H1 (cell line): ENCODE results near the gene PDZRN4. TPM values are rescaled to one million over a fixed set of nuclear protein-coding genes. Genes with fewer than 3 reads are reported as not detected.

Source experiments
- CTCF ChIA-PET: fragments of 300-600 bp; sonication (Branson Sonifier 250); formaldehyde crosslinking; loops from one replicate; lab custom pipeline; 2021; ENCODE audit not compliant: partially characterized antibody; lab: Charles Lee
- POLR2A ChIA-PET: fragments of 300-600 bp; sonication (Branson Sonifier 250); formaldehyde crosslinking; loops from one replicate; lab custom pipeline; 2021; ENCODE audit warnings: inconsistent platforms; ENCODE audit not compliant: partially characterized antibody; lab: Charles Lee
- DNase-seq, 2 experiments: peaks; one replicate each; pipeline versions ENCODE4 v3.0.0 to v3.0.0-alpha.2; 2010 to 2022; ENCODE audit warnings: low spot score in 2 of 2, low read depth in 1 of 2, mixed read lengths in 1 of 2
- FAIRE-seq: peaks from 2 replicates; lab custom pipeline; 2011; peaks lifted over from hg19 to GRCh38; lab: Jason Lieb, UNC
- H2AFZ ChIP-seq: 2 replicates; pipeline ENCODE4 v1.8.1; 2012; ENCODE audit warnings: low read length, inconsistent platforms
- H2AK5ac ChIP-seq: 2 replicates; pipeline ENCODE4 v1.6.1; 2013; ENCODE audit warnings: low read depth, low read length
- H2BK120ac ChIP-seq: replicated peaks from 2 replicates; pipeline ENCODE3; 2013; ENCODE audit warnings: low read depth, low read length, inconsistent platforms
- H2BK12ac ChIP-seq: 2 replicates; pipeline ENCODE4 v1.6.1; 2013; ENCODE audit warnings: low read depth, low read length
- H2BK15ac ChIP-seq: 2 replicates; pipeline ENCODE4 v1.6.1; 2013; ENCODE audit warnings: low read length
- H2BK20ac ChIP-seq: 2 replicates; pipeline ENCODE4 v1.6.1; 2013; ENCODE audit warnings: low read length
- H2BK5ac ChIP-seq: 2 replicates; pipeline ENCODE4 v1.6.1; 2013; ENCODE audit warnings: low read depth, low read length
- H3K14ac ChIP-seq: 2 replicates; pipeline ENCODE4 v1.6.1; 2013; ENCODE audit warnings: inconsistent platforms; ENCODE audit not compliant: insufficient read length
- H3K18ac ChIP-seq: 2 replicates; pipeline ENCODE4 v1.6.1; 2013; ENCODE audit warnings: low read length; ENCODE audit errors: extremely low read depth
- H3K23ac ChIP-seq: 2 replicates; pipeline ENCODE4 v1.6.1; 2013; ENCODE audit warnings: inconsistent platforms; ENCODE audit not compliant: insufficient read length
- H3K23me2 ChIP-seq: 2 replicates; pipeline ENCODE4 v1.6.1; 2013; ENCODE audit warnings: low read depth, low read length
- H3K27ac ChIP-seq: 2 replicates; pipeline ENCODE4 v1.6.1; 2011; ENCODE audit warnings: low read depth, low read length, inconsistent platforms
- H3K27me3 ChIP-seq, 4 experiments: replicated peaks in 1 of 4; 1 replicate in 1 of 4; 2 replicates in 3 of 4; pipeline versions ENCODE4 v1.6.1 to v1.8.1; 2011 to 2013; ENCODE audit warnings: low read length in 3 of 4, mild to moderate bottlenecking in 3 of 4, inconsistent platforms in 2 of 4, mixed read lengths in 2 of 4, moderate library complexity in 1 of 4; ENCODE audit not compliant: control insufficient read depth in 3 of 4, insufficient read depth in 3 of 4; ENCODE audit errors: extremely low read depth in 1 of 4
- H3K36me3 ChIP-seq, 4 experiments: 2 replicates each; pipeline versions ENCODE4 v1.6.1 to v1.8.1; 2011 to 2013; ENCODE audit warnings: mild to moderate bottlenecking in 4 of 4, low read length in 3 of 4, moderate library complexity in 2 of 4, control low read depth in 1 of 4, inconsistent platforms in 1 of 4; ENCODE audit not compliant: insufficient read depth in 4 of 4, control insufficient read depth in 2 of 4
- H3K4ac ChIP-seq: replicated peaks from 2 replicates; pipeline ENCODE3; 2013; ENCODE audit warnings: low read length, low read depth, mixed read lengths, inconsistent platforms; ENCODE audit not compliant: insufficient read length
- H3K4me1 ChIP-seq, 4 experiments: replicated peaks in 1 of 4; 1 replicate in 1 of 4; 2 replicates in 3 of 4; pipeline versions ENCODE4 v1.6.1 to v1.8.1; 2011 to 2013; ENCODE audit warnings: low read length in 3 of 4, inconsistent platforms in 2 of 4, mixed read lengths in 1 of 4; ENCODE audit not compliant: insufficient read depth in 4 of 4, control insufficient read depth in 3 of 4
- H3K4me2 ChIP-seq, 2 experiments: 2 replicates each; pipeline versions ENCODE4 v1.6.1 to v1.8.1; 2011 to 2013; ENCODE audit warnings: low read depth in 2 of 2, low read length in 2 of 2, control low read depth in 1 of 2, inconsistent platforms in 1 of 2, mild to moderate bottlenecking in 1 of 2; ENCODE audit not compliant: insufficient read depth in 1 of 2
- H3K4me3 ChIP-seq, 4 experiments: fragments of 200-600, 300-600 bp in 1 of 4; sonication (generic), shearing (Covaris generic), sonication (Bioruptor Twin) in 1 of 4; 2 replicates each; pipeline versions ENCODE4 v1.5.1 to v1.8.1; 2011 to 2016; ENCODE audit warnings: low read length in 4 of 4, low read depth in 3 of 4, control low read depth in 2 of 4, inconsistent platforms in 2 of 4, mild to moderate bottlenecking in 2 of 4, mixed read lengths in 1 of 4, moderate library complexity in 1 of 4; ENCODE audit not compliant: insufficient read depth in 2 of 4; ENCODE audit errors: extremely low read depth in 1 of 4
- H3K56ac ChIP-seq: replicated peaks from 2 replicates; pipeline ENCODE3; 2013; ENCODE audit warnings: low read depth, mild to moderate bottlenecking, mixed read lengths, low read length, inconsistent platforms; ENCODE audit not compliant: insufficient read length
- H3K79me1 ChIP-seq: 2 replicates; pipeline ENCODE4 v1.6.1; 2013; ENCODE audit warnings: low read depth, low read length, control low read depth
- H3K79me2 ChIP-seq, 2 experiments: 2 replicates each; pipeline versions ENCODE4 v1.6.1 to v1.8.1; 2012 to 2013; ENCODE audit warnings: low read length in 2 of 2, mild to moderate bottlenecking in 2 of 2, inconsistent platforms in 1 of 2; ENCODE audit not compliant: insufficient read depth in 2 of 2, control insufficient read depth in 1 of 2
- H3K9ac ChIP-seq, 4 experiments: replicated peaks in 1 of 4; 1 replicate in 1 of 4; 2 replicates in 3 of 4; pipeline versions ENCODE4 v1.6.1 to v1.8.1; 2011 to 2013; ENCODE audit warnings: low read depth in 3 of 4, low read length in 3 of 4, control low read depth in 2 of 4, mild to moderate bottlenecking in 2 of 4, moderate library complexity in 2 of 4, inconsistent platforms in 1 of 4; ENCODE audit errors: extremely low read depth in 1 of 4
- H3K9me3 ChIP-seq, 2 experiments: 2 replicates each; pipeline versions ENCODE4 v1.6.1 to v1.8.1; 2012 to 2013; ENCODE audit warnings: mild to moderate bottlenecking in 2 of 2, moderate library complexity in 2 of 2, control low read depth in 1 of 2, inconsistent platforms in 1 of 2, low read depth in 1 of 2, low read length in 1 of 2, mixed read lengths in 1 of 2; ENCODE audit not compliant: insufficient read depth in 2 of 2
- H4K20me1 ChIP-seq, 2 experiments: replicated peaks in 1 of 2; 2 replicates each; pipeline versions ENCODE3 to v1.8.1; 2011 to 2013; ENCODE audit warnings: inconsistent platforms in 2 of 2, low read length in 2 of 2, mild to moderate bottlenecking in 1 of 2; ENCODE audit not compliant: insufficient read depth in 2 of 2, control insufficient read depth in 1 of 2
- H4K5ac ChIP-seq: 2 replicates; pipeline ENCODE4 v1.6.1; 2013; ENCODE audit warnings: low read length, low read depth, mixed read lengths, inconsistent platforms; ENCODE audit not compliant: insufficient read length
- H4K8ac ChIP-seq: 2 replicates; pipeline ENCODE4 v1.8.0; 2013; ENCODE audit warnings: mild to moderate bottlenecking, moderate library complexity, low read length, inconsistent platforms; ENCODE audit not compliant: insufficient read depth; ENCODE audit errors: extremely low read depth
- H4K91ac ChIP-seq: replicated peaks from 2 replicates; pipeline ENCODE3; 2013; ENCODE audit warnings: low read length, mixed read lengths, inconsistent platforms; ENCODE audit not compliant: insufficient read length
- CEBPB ChIP-seq: IDR thresholded peaks from 2 replicates; pipeline ENCODE4 v1.6.1; 2012; ENCODE audit warnings: low read depth, low read length
- CHD2 ChIP-seq: IDR thresholded peaks from 2 replicates; pipeline ENCODE4 v1.6.1; 2012; ENCODE audit warnings: low read length, improper control_type of control experiment
- EZH2 ChIP-seq: fragments of 200-600 bp; sonication (generic); IDR thresholded peaks from 2 replicates; pipeline ENCODE4 v1.7.1; 2012; ENCODE audit warnings: low read depth, mild to moderate bottlenecking, moderate library complexity, low read length, inconsistent platforms; ENCODE audit not compliant: severe bottlenecking
- FOSL1 ChIP-seq: IDR thresholded peaks from 2 replicates; pipeline ENCODE4 v1.6.1; 2011; ENCODE audit warnings: mild to moderate bottlenecking, low read depth, low read length, moderate library complexity; ENCODE audit not compliant: insufficient read depth
- GABPA ChIP-seq: IDR thresholded peaks from 2 replicates; pipeline ENCODE4 v1.6.1; 2011; ENCODE audit warnings: mild to moderate bottlenecking, low read length, moderate library complexity, borderline replicate concordance; ENCODE audit not compliant: insufficient read depth
- HDAC2 ChIP-seq, 2 experiments: fragments of 300-600 bp in 1 of 2; sonication (generic) in 1 of 2; IDR thresholded peaks; 2 replicates each; pipeline ENCODE4 v1.6.1; 2011 to 2012; ENCODE audit warnings: low read depth in 2 of 2, low read length in 2 of 2, mild to moderate bottlenecking in 2 of 2, moderate library complexity in 2 of 2, borderline replicate concordance in 1 of 2, inconsistent platforms in 1 of 2
- NANOG ChIP-seq: IDR thresholded peaks from 2 replicates; pipeline ENCODE4 v1.6.1; 2011; ENCODE audit warnings: low read length, low read depth, mild to moderate bottlenecking, inconsistent platforms; ENCODE audit not compliant: insufficient read depth, poor library complexity, severe bottlenecking
- RBBP5 ChIP-seq: IDR thresholded peaks from 2 replicates; pipeline ENCODE4 v1.7.1; 2012; ENCODE audit warnings: low read depth, mild to moderate bottlenecking, inconsistent platforms, low read length, moderate library complexity, borderline replicate concordance
- SIN3A ChIP-seq, 2 experiments: IDR thresholded peaks in 1 of 2; conservative IDR thresholded peaks in 1 of 2; 2 replicates each; pipeline ENCODE4 v1.6.1; 2011 to 2012; ENCODE audit warnings: low read length in 2 of 2, improper control_type of control experiment in 1 of 2, low read depth in 1 of 2, mild to moderate bottlenecking in 1 of 2
- SIRT6 ChIP-seq: IDR thresholded peaks from one replicate; pipeline ENCODE4 v1.7.1; 2012; ENCODE audit warnings: low read length, inconsistent platforms
- SUZ12 ChIP-seq: fragments of 200-600 bp; sonication (generic); IDR thresholded peaks from 2 replicates; pipeline ENCODE4 v1.6.1; 2012; ENCODE audit warnings: mild to moderate bottlenecking, inconsistent platforms, low read length, moderate library complexity, mixed read lengths
- TEAD4 ChIP-seq: IDR thresholded peaks from 2 replicates; pipeline ENCODE4 v1.6.1; 2012; ENCODE audit warnings: low read depth, low read length, inconsistent platforms, mixed read lengths
- WGBS, 2 experiments: shearing (Covaris generic) in 1 of 2; methylation state at CpG; one replicate each; pipeline versions ENCODE4 v1.1.6 to v1.1.7; 2013 to 2015; ENCODE audit warnings: low lambda C conversion rate in 2 of 2, mixed read lengths in 2 of 2, inconsistent platforms in 1 of 2, low coverage in 1 of 2, missing lambda C conversion rate in 1 of 2; ENCODE audit not compliant: insufficient replicate concordance in 2 of 2, insufficient coverage in 1 of 2, insufficient read length in 1 of 2; ENCODE audit errors: extremely low coverage in 1 of 2, missing lambda C conversion rate in 1 of 2; 5-methylcytosine and 5-hydroxymethylcytosine counted together
- polyA plus RNA-seq, 7 experiments: library from polyadenylated mRNA; depleted of rRNA in 3 of 7; stranded (reverse) in 5 of 7; unstranded in 2 of 7; fragments of >200 nt in 5 of 7; fragments of 200-250 nt in 2 of 7; gene quantifications; 1 replicate in 5 of 7; 2 replicates in 1 of 7; 4 replicates in 1 of 7; pipeline versions ENCODE4 v1.2.1 to v1.2.3, GENCODE V29; 2011 to 2013; ENCODE audit warnings: missing spikeins in 2 of 7, mixed read lengths in 2 of 7
- total RNA-seq: library from RNA; stranded (reverse); fragmentation: NEBNext Ultra II Directional; extraction: Animal tissue kit (Norgen Biotek cat#: 25700); gene quantifications from 2 replicates; pipeline ENCODE4 v1.2.1, GENCODE V29; 2021

The PDZRN4 gene
- total and polyA plus RNA-seq, 2 of the 8 experiments (the other 6 are each of a cell fraction or from before 2014, with no cell fraction given), result not detected

DNA sequence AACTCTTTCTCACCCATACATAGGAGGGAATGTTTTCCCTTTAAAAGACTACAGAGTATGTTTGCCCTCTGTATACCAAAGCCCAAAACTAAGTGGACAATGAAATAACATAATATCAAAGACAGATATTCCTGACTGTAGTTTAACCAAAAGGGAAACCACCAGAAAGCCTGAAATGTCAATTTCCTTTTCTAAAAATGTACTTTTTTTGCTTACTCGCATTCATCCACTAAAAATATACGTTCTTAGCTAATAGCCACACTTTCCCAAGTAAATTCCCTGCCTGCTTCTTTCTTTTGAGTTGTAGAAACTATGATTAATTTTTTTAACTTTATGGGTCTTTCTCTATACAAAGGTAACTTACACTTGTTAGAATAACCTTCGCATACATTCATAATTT, 280.2 kb downstream of the PDZRN4 start:
- Histone ChIP-seq H3K9me3 (no peaks in the 10 kb centered on the region), H2BK12ac (no peak overlapping the region), H2AK5ac (no peak overlapping the region), H3K79me2 (no peaks in the 10 kb centered on the region), H2BK5ac (no peak overlapping the region), H3K36me3 (no peaks in the 10 kb centered on the region), H4K91ac (no peak overlapping the region), H3K14ac (no peak overlapping the region), H3K4ac (no peak overlapping the region), H3K9ac (no peak overlapping the region), H3K23me2 (no peaks in the 10 kb centered on the region), H3K18ac (no peak overlapping the region), H4K20me1 (no peaks in the 10 kb centered on the region), H3K27me3 (no peaks in the 10 kb centered on the region), H3K79me1 (no peaks in the 10 kb centered on the region), H2BK20ac (no peak overlapping the region), H3K4me2 (no peak overlapping the region), H3K4me3 (no peak overlapping the region), H2AFZ (no peak overlapping the region), H4K5ac (no peak overlapping the region), H3K56ac (no peak overlapping the region), H2BK120ac (no peak overlapping the region), H3K4me1 (peaks cover under 1 to 10% (median 2%) of the 10 kb centered on the region in 4 experiments; a peak in 5 of 7 replicates), H2BK15ac (no peak overlapping the region), H3K27ac (no peak overlapping the region), H3K23ac (no peak overlapping the region), H4K8ac (no peak overlapping the region)
- ChIA-PET POLR2A (no interaction called here), CTCF (no interaction called here)
- WGBS, 2 experiments, result 88% methylated on average over 3 of the region's 3 CpGs; no CpG with 5 or more reads in 1 of the 2 experiments
- FAIRE-seq (no peak), DNase-seq (no peak)
- TF ChIP-seq CEBPB (no peak), HDAC2 (IDR thresholded peaks at IDR 0.05; ENCODE audit: borderline replicate concordance in 1 of 2, low read depth in 2 of 2, low read length in 2 of 2) (no peak), NANOG (no peak), SIN3A (conservative IDR thresholded peaks at IDR 0.05 in 1 of 2, IDR thresholded peaks at IDR 0.05 in 1 of 2; ENCODE audit: low read depth in 1 of 2, low read length in 2 of 2) (no peak), SIRT6 (no peak), GABPA (no peak), SUZ12 (no peak), FOSL1 (no peak), EZH2 (no peak), CHD2 (no peak), TEAD4 (no peak), RBBP5 (no peak)
